22Rv1 (cell line): Measurements from ENCODE around the gene NAA16.

Experiments
- ZFX ChIP-seq: fragments of 450-650 bp; IDR thresholded peaks from 2 replicates; pipeline ENCODE4 v1.6.1; 2017; ENCODE audit warnings: antibody characterized with exemption, borderline replicate concordance
- TF ChIP-seq, protein P1 (sequence below): fragments of 450-650 bp; IDR thresholded peaks from 2 replicates; pipeline ENCODE4 v1.5.1; 2017; ENCODE audit warnings: mild to moderate bottlenecking

DNA sequence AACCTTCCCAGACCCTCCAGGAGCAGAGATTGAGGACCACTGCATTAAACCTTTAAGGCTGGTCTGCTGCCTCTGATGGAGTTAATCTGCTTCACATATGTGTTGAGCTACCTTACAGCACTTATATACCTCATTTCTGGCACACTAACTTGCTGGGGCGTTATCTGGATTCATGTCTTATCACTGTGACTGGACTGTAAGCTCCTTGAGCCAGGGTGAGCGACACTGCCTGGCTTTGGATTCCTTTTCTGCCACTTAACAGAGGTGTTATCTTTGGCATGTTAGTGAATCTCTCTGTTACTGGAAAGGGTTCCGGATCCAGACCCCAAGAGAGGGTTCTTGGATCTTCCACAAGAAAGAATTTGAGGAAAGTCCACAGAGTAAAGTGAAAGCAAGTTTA, 76.5 kb downstream of the NAA16 start:
- TF ChIP-seq, protein P1, sequence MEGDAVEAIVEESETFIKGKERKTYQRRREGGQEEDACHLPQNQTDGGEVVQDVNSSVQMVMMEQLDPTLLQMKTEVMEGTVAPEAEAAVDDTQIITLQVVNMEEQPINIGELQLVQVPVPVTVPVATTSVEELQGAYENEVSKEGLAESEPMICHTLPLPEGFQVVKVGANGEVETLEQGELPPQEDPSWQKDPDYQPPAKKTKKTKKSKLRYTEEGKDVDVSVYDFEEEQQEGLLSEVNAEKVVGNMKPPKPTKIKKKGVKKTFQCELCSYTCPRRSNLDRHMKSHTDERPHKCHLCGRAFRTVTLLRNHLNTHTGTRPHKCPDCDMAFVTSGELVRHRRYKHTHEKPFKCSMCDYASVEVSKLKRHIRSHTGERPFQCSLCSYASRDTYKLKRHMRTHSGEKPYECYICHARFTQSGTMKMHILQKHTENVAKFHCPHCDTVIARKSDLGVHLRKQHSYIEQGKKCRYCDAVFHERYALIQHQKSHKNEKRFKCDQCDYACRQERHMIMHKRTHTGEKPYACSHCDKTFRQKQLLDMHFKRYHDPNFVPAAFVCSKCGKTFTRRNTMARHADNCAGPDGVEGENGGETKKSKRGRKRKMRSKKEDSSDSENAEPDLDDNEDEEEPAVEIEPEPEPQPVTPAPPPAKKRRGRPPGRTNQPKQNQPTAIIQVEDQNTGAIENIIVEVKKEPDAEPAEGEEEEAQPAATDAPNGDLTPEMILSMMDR, result no peak
- TF ChIP-seq ZFX, result no peak
